DND-41 (cell line): ENCODE measurements around the gene ACTL8.

Experiments used
- ATAC-seq: fragments of 200-7000 bp; cut with Tn5 transposase; 3 replicates; pipeline ENCODE4 v1.9.1; 2021; ENCODE audit warnings: low read depth; ENCODE audit not compliant: insufficient read depth
- DNase-seq: peaks from one replicate; pipeline ENCODE4 v3.0.0-alpha.2; 2020
- H2AFZ ChIP-seq: 2 replicates; pipeline ENCODE4 v1.6.0; 2012; ENCODE audit warnings: low read depth, low read length
- H3K27ac ChIP-seq: 2 replicates; pipeline ENCODE4 v1.5.1; 2012; ENCODE audit warnings: low read length, inconsistent platforms
- H3K27me3 ChIP-seq: fragments of 200-600 bp; sonication (generic); 2 replicates; pipeline ENCODE4 v1.6.0; 2012; ENCODE audit warnings: low read length, mild to moderate bottlenecking, inconsistent platforms; ENCODE audit not compliant: insufficient read depth, poor library complexity
- H3K36me3 ChIP-seq: 2 replicates; pipeline ENCODE4 v1.5.1; 2012; ENCODE audit warnings: low read length, inconsistent platforms; ENCODE audit not compliant: insufficient read depth
- H3K4me1 ChIP-seq: 2 replicates; pipeline ENCODE4 v1.5.1; 2012; ENCODE audit warnings: mild to moderate bottlenecking, low read length; ENCODE audit not compliant: insufficient read depth
- H3K4me2 ChIP-seq: 2 replicates; pipeline ENCODE4 v1.6.0; 2012; ENCODE audit warnings: mild to moderate bottlenecking, moderate library complexity, low read length, inconsistent platforms; ENCODE audit not compliant: insufficient read depth
- H3K4me3 ChIP-seq, 2 experiments: fragments of 200-600 bp in 1 of 2; shearing (Covaris generic) in 1 of 2; 2 replicates each; pipeline ENCODE4 v1.5.1; 2012 to 2016; ENCODE audit warnings: inconsistent platforms in 2 of 2, low read length in 2 of 2, mild to moderate bottlenecking in 2 of 2, low read depth in 1 of 2, moderate library complexity in 1 of 2
- H3K79me2 ChIP-seq: 2 replicates; pipeline ENCODE4 v1.6.0; 2012; ENCODE audit warnings: low read length, inconsistent platforms; ENCODE audit not compliant: insufficient read depth
- H3K9ac ChIP-seq: 2 replicates; pipeline ENCODE4 v1.6.0; 2012; ENCODE audit warnings: low read depth, mild to moderate bottlenecking, inconsistent platforms, low read length, moderate library complexity
- H3K9me3 ChIP-seq: 2 replicates; pipeline ENCODE4 v1.5.1; 2012; ENCODE audit warnings: low read length, moderate library complexity, mild to moderate bottlenecking, inconsistent platforms; ENCODE audit not compliant: insufficient read depth, severe bottlenecking
- H4K20me1 ChIP-seq: 2 replicates; pipeline ENCODE4 v1.6.0; 2012; ENCODE audit warnings: low read length; ENCODE audit not compliant: insufficient read depth
- CTCF ChIP-seq: IDR thresholded peaks from 2 replicates; pipeline ENCODE4 v1.5.1; 2012; ENCODE audit warnings: borderline replicate concordance, low read length, moderate library complexity, mild to moderate bottlenecking; ENCODE audit not compliant: poor library complexity, severe bottlenecking; ENCODE audit errors: extremely low read depth
- EZH2 ChIP-seq: IDR thresholded peaks from 3 replicates; pipeline ENCODE4 v1.6.1; 2012; ENCODE audit warnings: borderline replicate concordance, low read depth, mild to moderate bottlenecking, moderate library complexity, low read length, inconsistent platforms; ENCODE audit not compliant: severe bottlenecking

The ACTL8 gene

GRCh38 chr1:17770983-17771382 is 15.8 kb downstream of the ACTL8 start:
- H2AFZ ChIP-seq, result no peak overlapping the region
- no peaks in the 10 kb centered on the region for H3K79me2 ChIP-seq
- no peak for DNase-seq
- no peaks in the 10 kb centered on the region for H4K20me1 ChIP-seq
- H3K4me1 ChIP-seq, result no peaks in the 10 kb centered on the region
- H3K27ac ChIP-seq, result no peak overlapping the region
- no peaks in the 10 kb centered on the region for H3K36me3 ChIP-seq
- no peak overlapping the region for H3K4me3 ChIP-seq
- TF ChIP-seq CTCF, result no peak
- TF ChIP-seq EZH2, result no peak
- peaks cover 10% of the 10 kb centered on the region for H3K27me3 ChIP-seq
- H3K9ac ChIP-seq, result no peak overlapping the region
- H3K9me3 ChIP-seq, result no peaks in the 10 kb centered on the region
- ATAC-seq, result no peak
- H3K4me2 ChIP-seq, result no peak overlapping the region

GRCh38 chr1:17772615-17773212 is 17.6 kb downstream of the ACTL8 start:
- Histone ChIP-seq H3K4me2 (no peak overlapping the region), H3K27me3 (peaks cover 10% of the 10 kb centered on the region), H3K79me2 (no peaks in the 10 kb centered on the region), H3K9me3 (no peaks in the 10 kb centered on the region), H3K36me3 (no peaks in the 10 kb centered on the region), H3K4me3 (no peak overlapping the region), H3K4me1 (no peaks in the 10 kb centered on the region), H2AFZ (no peak overlapping the region), H3K9ac (no peak overlapping the region), H4K20me1 (no peaks in the 10 kb centered on the region), H3K27ac (no peak overlapping the region)
- TF ChIP-seq CTCF (no peak), EZH2 (no peak)
- no peak for DNase-seq
- ATAC-seq, result no peak

GRCh38 chr1:17773591-17774326 is 18.6 kb downstream of the ACTL8 start:
- Histone ChIP-seq H3K9ac (no peak overlapping the region), H3K27me3 (peaks cover 8% of the 10 kb centered on the region), H3K79me2 (no peaks in the 10 kb centered on the region), H3K36me3 (no peaks in the 10 kb centered on the region), H2AFZ (no peak overlapping the region), H3K4me2 (no peak overlapping the region), H4K20me1 (no peaks in the 10 kb centered on the region), H3K9me3 (no peaks in the 10 kb centered on the region), H3K27ac (no peak overlapping the region), H3K4me3 (no peak overlapping the region), H3K4me1 (no peaks in the 10 kb centered on the region)
- ATAC-seq, result no peak
- no peak for DNase-seq
- TF ChIP-seq CTCF (peak; percentile 12), EZH2 (no peak)
